ENCODE results near the gene VWA2. TPM values are rescaled to one million over a fixed set of nuclear protein-coding genes. Genes with fewer than 3 reads are reported as not detected.
A peak's percentile ranks its signal among the peaks of the same experiment; 100 is the strongest.

VWA2 gene
- total RNA-seq, 4 donors from 2014 or later = 2.5 to 22.6 TPM; not detected in 2

DNA sequence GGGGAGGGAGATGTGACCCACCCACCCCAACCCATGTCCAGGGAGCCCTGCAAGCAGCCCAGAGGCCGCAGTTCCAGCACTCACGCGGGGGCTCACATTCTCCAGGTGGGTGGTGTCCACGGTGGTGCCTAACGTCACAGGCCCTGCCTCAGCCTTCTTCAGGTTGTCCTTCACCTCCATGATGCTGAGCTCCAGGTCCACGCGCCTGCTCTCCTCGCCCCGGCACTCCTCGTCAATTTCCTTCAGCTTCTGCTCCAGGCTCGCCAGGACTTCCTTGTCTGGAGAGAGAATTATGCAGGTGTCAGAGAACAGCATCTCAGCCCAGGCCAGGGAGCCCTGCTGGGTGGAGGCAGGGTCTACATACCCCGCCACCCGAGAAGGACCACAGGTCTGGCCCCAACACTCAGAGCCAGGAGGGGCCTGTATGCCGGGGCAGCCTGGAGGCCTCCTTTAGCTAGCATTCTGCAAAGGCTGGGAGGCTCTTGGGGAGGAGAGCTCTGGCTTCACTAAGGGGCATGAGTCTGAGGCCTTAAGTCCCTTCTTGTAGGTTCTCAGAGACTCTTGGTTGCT is 58.2 kb downstream of the VWA2 start:
- intact Hi-C loops (cut with DNase I; ENCODE audit: low total_unique reads) = no loop called here

DNA sequence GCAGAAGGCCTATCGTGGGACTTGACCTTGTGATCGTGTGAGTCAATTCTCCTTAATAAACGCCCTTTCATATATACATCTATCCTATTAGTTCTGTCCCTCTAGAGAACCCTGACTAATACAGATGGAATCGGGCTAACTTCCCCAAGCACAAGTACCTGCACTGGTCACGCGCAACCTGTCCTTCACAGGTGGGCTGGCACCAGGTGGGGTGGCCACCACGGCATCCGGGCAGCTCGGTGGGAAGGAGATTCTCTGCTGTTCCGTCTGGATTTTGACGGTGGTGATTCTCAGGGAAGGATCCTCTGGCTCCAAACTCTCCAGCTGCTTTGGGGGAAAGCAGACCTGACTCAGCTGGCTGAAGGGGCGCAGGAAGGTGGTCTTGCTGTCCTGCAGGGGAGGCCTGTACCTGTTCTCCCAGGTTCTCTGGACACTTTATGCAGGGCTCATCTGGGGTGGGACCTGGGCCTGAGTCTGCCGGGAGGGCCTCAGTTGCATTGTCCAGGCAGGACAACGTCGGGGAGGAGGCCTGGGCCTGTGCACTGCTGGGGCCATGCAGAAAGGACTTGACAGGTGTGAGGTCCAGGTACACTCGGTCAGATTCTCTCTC is 61.1 kb downstream of the VWA2 start:
- intact Hi-C loops (cut with DNase I; ENCODE audit: low total_unique reads) = loop anchor here (10.0 kb wide), 2 partner anchors 105 to 135 kb away; partner anchors contain the start of gene AFAP1L2
- H3K4me3 ChIP-seq = no peak overlapping the region

More for the DNA sequence above, 58.2 kb downstream of the VWA2 start:
- Histone ChIP-seq H3K9me3 (peaks cover 0 to 16% of the 10 kb centered on the region in 2 donors), H3K27me3 (no peaks in the 10 kb centered on the region), H3K36me3 (no peaks in the 10 kb centered on the region), H3K4me3 (no peak overlapping the region), H3K27ac (no peak overlapping the region), H3K4me1 (peaks cover 0 to 4% of the 10 kb centered on the region in 2 donors)
- DNase-seq = no peak
- TF ChIP-seq POLR2A (IDR thresholded peaks at IDR 0.05) = no peak
- no peak for TF ChIP-seq CTCF (IDR thresholded peaks at IDR 0.05)

GRCh38 chr10:114301177-114301576 is 62.1 kb downstream of the VWA2 start:
- no peak for DNase-seq
- H3K27me3 ChIP-seq = no peaks in the 10 kb centered on the region
- H3K36me3 ChIP-seq = no peaks in the 10 kb centered on the region
- peak overlapping the region in 1 of 2 donors; percentile 67 for H3K27ac ChIP-seq
- peaks cover 0 to 7% of the 10 kb centered on the region in 2 donors for H3K4me1 ChIP-seq
- H3K9me3 ChIP-seq = peaks cover 0 to 3% of the 10 kb centered on the region in 2 donors
- TF ChIP-seq CTCF (IDR thresholded peaks at IDR 0.05) (no peak), POLR2A (IDR thresholded peaks at IDR 0.05) (no peak)
- intact Hi-C loops (cut with DNase I; ENCODE audit: low total_unique reads) = loop anchor here (10.0 kb wide), 2 partner anchors 104 to 134 kb away; partner anchors contain the start of gene AFAP1L2
- H3K4me3 ChIP-seq = no peak overlapping the region

More for the DNA sequence above, 61.1 kb downstream of the VWA2 start:
- Histone ChIP-seq H3K27ac (no peak overlapping the region), H3K36me3 (no peaks in the 10 kb centered on the region), H3K4me1 (peaks cover 0 to 7% of the 10 kb centered on the region in 2 donors), H3K9me3 (peaks cover 0 to 14% of the 10 kb centered on the region in 2 donors), H3K27me3 (no peaks in the 10 kb centered on the region)
- TF ChIP-seq CTCF (IDR thresholded peaks at IDR 0.05) = no peak
- TF ChIP-seq POLR2A (IDR thresholded peaks at IDR 0.05) = no peak
- DNase-seq = no peak

DNA sequence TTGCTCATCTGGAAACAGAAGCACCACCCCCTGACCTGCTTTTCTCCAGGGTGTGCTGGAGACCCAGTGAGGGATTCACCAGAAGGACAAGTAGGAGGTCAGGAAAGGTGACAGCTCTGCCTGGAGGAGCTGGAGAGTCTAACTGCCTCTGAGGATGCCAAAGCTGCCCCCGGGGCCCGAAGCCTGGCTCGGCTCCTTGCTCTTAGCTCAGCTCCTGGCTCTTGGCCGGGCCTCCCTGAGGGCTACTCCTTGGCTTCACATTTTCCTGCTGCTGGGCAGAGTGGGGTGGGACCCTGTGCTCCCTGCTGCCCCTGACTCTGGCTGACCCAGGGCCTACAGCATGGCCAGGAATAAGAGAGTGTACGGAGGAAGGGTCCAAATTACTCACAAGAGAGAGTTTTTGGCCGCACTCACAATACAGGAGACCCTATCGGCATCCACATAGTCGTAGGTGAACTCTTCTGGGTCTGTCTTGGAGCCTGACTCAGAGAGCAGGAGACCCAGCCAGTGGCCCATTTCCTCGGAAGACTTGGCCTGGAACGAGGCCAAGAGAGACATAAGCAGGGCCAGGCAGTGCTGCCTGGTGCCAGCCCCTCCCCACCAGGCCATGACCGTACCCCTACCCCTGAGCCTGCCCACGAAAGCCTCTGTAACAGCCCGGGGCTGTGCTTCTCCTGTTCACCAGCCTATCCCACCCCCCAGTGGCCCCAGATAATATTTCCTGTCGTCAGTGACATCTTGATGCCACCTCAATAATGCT is 63.1 kb downstream of the VWA2 start:
- intact Hi-C loops (cut with DNase I; ENCODE audit: low total_unique reads) = loop anchor here (10.0 kb wide), 2 partner anchors 103 to 133 kb away; partner anchors contain the start of gene AFAP1L2
- no peak for TF ChIP-seq POLR2A (IDR thresholded peaks at IDR 0.05)
- no peak for TF ChIP-seq CTCF (IDR thresholded peaks at IDR 0.05)

More for the DNA sequence above, 63.1 kb downstream of the VWA2 start:
- peak overlapping the region; percentile 38 to 67 for H3K27ac ChIP-seq
- H3K4me1 ChIP-seq = peaks cover 0 to 7% of the 10 kb centered on the region in 2 donors
- no peaks in the 10 kb centered on the region for H3K36me3 ChIP-seq
- peak in 1 of 2 donors; percentile 48 for DNase-seq
- no peak overlapping the region for H3K4me3 ChIP-seq
- no peaks in the 10 kb centered on the region for H3K27me3 ChIP-seq
- H3K9me3 ChIP-seq = no peaks in the 10 kb centered on the region

All from uterus (tissue), 4 donors.